K562 (cell line): ENCODE results near the gene CBLC. TPM values are rescaled to one million over a fixed set of nuclear protein-coding genes. Genes with fewer than 3 reads are reported as not detected.

Experiments
- ATAC-seq: fragments of 200-7000 bp; cut with Tn5 transposase; 3 replicates; pipeline ENCODE4 v1.9.1; 2020; ENCODE audit warnings: moderate library complexity
- BruUV-seq: library from RNA; stranded (reverse); fragments of 400-500 nt; replicated peaks from 2 replicates; lab custom pipeline; 2021; lab: Mats Ljungman, UMichigan
- CTCF ChIA-PET: fragments of 300-600 bp; formaldehyde crosslinking; extraction: SDS; loops from one replicate; lab custom pipeline; 2021; ENCODE audit warnings: low intra/inter-chr PET ratio; lab: Yijun Ruan, JAX
- POLR2A ChIA-PET: fragments of 300-600, 350-650 bp; sonication (Branson Sonifier 250); formaldehyde crosslinking; extraction: SDS; loops from one replicate; lab custom pipeline; 2021; ENCODE audit warnings: antibody characterized with exemption, inconsistent platforms; lab: Yijun Ruan, JAX
- DNase-seq, 4 experiments: peaks; one replicate each; pipeline versions ENCODE4 v3.0.0 to v3.0.0-alpha.2; 2011 to 2018; ENCODE audit warnings: low spot score in 3 of 4, mixed read lengths in 3 of 4; ENCODE audit errors: extremely low read depth in 1 of 4
- FAIRE-seq: peaks from 2 replicates; lab custom pipeline; 2011; peaks lifted over from hg19 to GRCh38; lab: Jason Lieb, UNC
- H2AFZ ChIP-seq: 2 replicates; pipeline ENCODE4 v1.6.0; 2011; ENCODE audit warnings: low read depth, low read length, control low read depth, inconsistent platforms
- H3K27ac ChIP-seq: fragments of 200-600 bp; 3 replicates; pipeline ENCODE4 v1.8.0; 2011; ENCODE audit warnings: low read depth, mild to moderate bottlenecking, control low read depth, inconsistent platforms, low read length, moderate library complexity, mixed read lengths; ENCODE audit errors: extremely low read depth
- H3K27me3 ChIP-seq, 2 experiments: fragments of 300-600 bp in 1 of 2; 2 replicates in 1 of 2; 3 replicates in 1 of 2; pipeline versions ENCODE4 v1.6.0 to v1.8.0; 2011; ENCODE audit warnings: inconsistent platforms in 2 of 2, low read length in 2 of 2, mild to moderate bottlenecking in 1 of 2, mixed read lengths in 1 of 2, moderate library complexity in 1 of 2; ENCODE audit not compliant: control insufficient read depth in 2 of 2, insufficient read depth in 2 of 2
- H3K36me3 ChIP-seq: fragments of 300-600 bp; 3 replicates; pipeline ENCODE4 v1.8.0; 2011; ENCODE audit warnings: mild to moderate bottlenecking, low read length, inconsistent platforms; ENCODE audit not compliant: control insufficient read depth, insufficient read depth
- H3K4me1 ChIP-seq, 2 experiments: fragments of 200-600 bp in 1 of 2; replicated peaks in 1 of 2; 2 replicates in 1 of 2; 3 replicates in 1 of 2; pipeline versions ENCODE4 v1.5.1 to v1.8.0; 2011; ENCODE audit warnings: inconsistent platforms in 2 of 2, low read length in 2 of 2, mild to moderate bottlenecking in 1 of 2, mixed read lengths in 1 of 2, moderate library complexity in 1 of 2; ENCODE audit not compliant: control insufficient read depth in 2 of 2, insufficient read depth in 2 of 2
- H3K4me2 ChIP-seq: 2 replicates; pipeline ENCODE4 v1.6.1; 2011; ENCODE audit warnings: low read length, control low read depth, inconsistent platforms, mixed read lengths; ENCODE audit not compliant: insufficient read depth
- H3K4me3 ChIP-seq: fragments of 200-600 bp; sonication (generic), shearing (Covaris generic); 2 replicates; pipeline ENCODE4 v1.5.1; 2016; ENCODE audit warnings: control low read depth, inconsistent platforms
- H3K79me2 ChIP-seq: fragments of 200-600 bp; 3 replicates; pipeline ENCODE4 v1.8.0; 2011; ENCODE audit warnings: low read length, inconsistent platforms; ENCODE audit not compliant: control insufficient read depth, insufficient read depth
- H3K9ac ChIP-seq, 2 experiments: 2 replicates each; pipeline versions ENCODE4 v1.6.0 to v1.6.1; 2011; ENCODE audit warnings: low read depth in 2 of 2, low read length in 2 of 2, control low read depth in 1 of 2, inconsistent platforms in 1 of 2, mild to moderate bottlenecking in 1 of 2, mixed read lengths in 1 of 2; ENCODE audit not compliant: insufficient read depth in 1 of 2
- H3K9me1 ChIP-seq: one replicate; pipeline ENCODE4 v1.6.0; 2011; ENCODE audit warnings: inconsistent platforms, mild to moderate bottlenecking, low read length, moderate library complexity; ENCODE audit not compliant: control insufficient read depth, insufficient read depth
- H3K9me3 ChIP-seq: replicated peaks from 2 replicates; pipeline ENCODE4 v1.5.1; 2011; ENCODE audit warnings: low read depth, low read length, inconsistent platforms; ENCODE audit not compliant: control insufficient read depth, insufficient read depth
- H4K20me1 ChIP-seq: replicated peaks from 2 replicates; pipeline ENCODE4 v1.6.1; 2011; ENCODE audit warnings: low read length, inconsistent platforms, mixed read lengths; ENCODE audit not compliant: control insufficient read depth, insufficient read depth
- CCAR2 ChIP-seq: fragments of 200-400 bp; formaldehyde crosslinking; IDR thresholded peaks from 2 replicates; pipeline ENCODE4 v1.6.1; 2017; ENCODE audit warnings: mild to moderate bottlenecking, low read depth, low read length
- EGR1 ChIP-seq: fragments of 450-650 bp; conservative IDR thresholded peaks from 2 replicates; pipeline ENCODE4 v1.6.1; 2017; ENCODE audit warnings: mild to moderate bottlenecking
- HDGF ChIP-seq: fragments of 450-650 bp; IDR thresholded peaks from 2 replicates; pipeline ENCODE4 v1.6.1; 2016
- NR3C1 ChIP-seq: sonication (generic); formaldehyde crosslinking; IDR thresholded peaks from 2 replicates; pipeline ENCODE4 v1.8.1; 2022; ENCODE audit warnings: missing genetic modification reagents
- ZNF316 ChIP-seq: fragments of 450-650 bp; IDR thresholded peaks from 2 replicates; pipeline ENCODE4 v1.6.1; 2016
- WGBS: fragments of 100-300 bp; shearing (Covaris generic); methylation state at CpG from one replicate; pipeline ENCODE4 v1.1.6; 2016; ENCODE audit warnings: low coverage, mixed read lengths; ENCODE audit not compliant: insufficient coverage; ENCODE audit errors: missing lambda C conversion rate; 5-methylcytosine and 5-hydroxymethylcytosine counted together
- in situ Hi-C: fragments of 300-500 bp; cut with MboI; formaldehyde crosslinking; loops from 4 replicates; pipeline ENCODE4 v1.15.0; 2018; ENCODE audit warnings: inconsistent platforms, mixed read lengths
- intact Hi-C: fragments of 100-400 bp; cut with micrococcal nuclease; formaldehyde crosslinking; loops from 2 replicates; pipeline ENCODE4 v1.14.2; 2022
- polyA plus RNA-seq, 8 experiments: library from polyadenylated mRNA; depleted of rRNA in 4 of 8; stranded (reverse) in 5 of 8; unstranded in 3 of 8; fragments of >200 nt; fragmentation: Nextera tagmentation in 2 of 8; fragmentation: Illumina TruSeq in 1 of 8; extraction: Ambion mirVana in 2 of 8; extraction: Trizol in 1 of 8; gene quantifications; 2 replicates each; pipeline versions ENCODE4 v1.2.1 to v1.2.3, GENCODE V29; 2011 to 2014; ENCODE audit warnings: inconsistent platforms in 1 of 8, missing spikeins in 1 of 8
- total RNA-seq, 7 experiments: library from RNA; depleted of rRNA in 6 of 7; stranded (reverse); fragments of >200 nt in 6 of 7; fragmentation: Illumina TruSeq in 2 of 7; extraction: Trizol in 2 of 7; gene quantifications; 2 replicates each; pipeline versions ENCODE4 v1.2.1 to v1.2.3, GENCODE V29; 2011 to 2021; ENCODE audit warnings: low replicate concordance in 1 of 7
- TF ChIP-seq, protein P1 (sequence below), 3 experiments: IDR thresholded peaks in 2 of 3; conservative IDR thresholded peaks in 1 of 3; 2 replicates each; pipeline ENCODE4 v1.5.1; 2011 to 2012; ENCODE audit warnings: low read length in 3 of 3, mild to moderate bottlenecking in 3 of 3, control low read depth in 2 of 3, improper control_type of control experiment in 1 of 3, inconsistent platforms in 1 of 3, low read depth in 1 of 3, mixed read lengths in 1 of 3, moderate library complexity in 1 of 3; ENCODE audit not compliant: insufficient read depth in 2 of 3

The CBLC gene
- total and polyA plus RNA-seq, 9 of the 15 experiments (the other 6 are each of a cell fraction or from before 2014, with no cell fraction given): 0.09 TPM; not detected in 8

DNA sequence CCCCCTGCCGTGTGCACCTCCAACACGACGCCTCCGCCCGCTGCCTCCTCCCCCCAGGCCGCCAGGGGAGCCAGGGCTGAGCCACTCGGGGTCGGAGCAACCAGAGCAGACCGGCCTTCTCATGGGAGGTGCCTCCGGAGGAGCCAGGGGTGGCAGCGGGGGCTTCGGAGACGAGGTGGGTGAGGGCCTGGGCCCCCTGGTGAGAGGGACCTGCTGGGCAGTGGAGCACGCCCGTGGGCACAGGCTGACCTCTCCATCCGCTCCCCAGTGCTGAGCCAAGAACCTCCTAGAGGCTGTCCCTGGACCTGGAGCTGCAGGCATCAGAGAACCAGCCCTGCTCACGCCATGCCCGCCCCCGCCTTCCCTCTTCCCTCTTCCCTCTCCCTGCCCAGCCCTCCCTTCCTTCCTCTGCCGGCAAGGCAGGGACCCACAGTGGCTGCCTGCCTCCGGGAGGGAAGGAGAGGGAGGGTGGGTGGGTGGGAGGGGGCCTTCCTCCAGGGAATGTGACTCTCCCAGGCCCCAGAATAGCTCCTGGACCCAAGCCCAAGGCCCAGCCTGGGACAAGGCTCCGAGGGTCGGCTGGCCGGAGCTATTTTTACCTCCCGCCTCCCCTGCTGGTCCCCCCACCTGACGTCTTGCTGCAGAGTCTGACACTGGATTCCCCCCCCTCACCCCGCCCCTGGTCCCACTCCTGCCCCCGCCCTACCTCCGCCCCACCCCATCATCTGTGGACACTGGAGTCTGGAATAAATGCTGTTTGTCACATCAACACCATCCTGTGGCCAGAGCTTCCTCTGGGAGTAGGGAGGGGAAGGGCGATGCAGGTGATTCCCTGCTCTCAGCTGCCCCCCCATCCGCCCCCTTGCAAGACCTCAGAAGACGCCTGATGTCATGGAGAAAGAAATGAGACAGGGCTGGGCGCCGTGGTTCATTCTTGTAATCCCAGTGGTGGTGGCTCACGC lies 43.2 kb downstream of the CBLC start:
- Histone ChIP-seq H3K9ac (no peak overlapping the region), H3K9me3 (no peaks in the 10 kb centered on the region), H3K79me2 (no peaks in the 10 kb centered on the region), H3K4me2 (no peak overlapping the region), H4K20me1 (no peaks in the 10 kb centered on the region; the same call in 1 of the 2 replicates), H3K27me3 (peaks cover 35 to 54% of the 10 kb centered on the region in 2 experiments; a peak in 4 of 5 replicates), H2AFZ (no peak overlapping the region), H3K36me3 (no peaks in the 10 kb centered on the region), H3K4me1 (peaks cover 0 to 20% of the 10 kb centered on the region in 2 experiments; a peak in 2 of 5 replicates), H3K27ac (no peak overlapping the region), H3K4me3 (no peak overlapping the region), H3K9me1 (no peaks in the 10 kb centered on the region)
- TF ChIP-seq, protein P1, sequence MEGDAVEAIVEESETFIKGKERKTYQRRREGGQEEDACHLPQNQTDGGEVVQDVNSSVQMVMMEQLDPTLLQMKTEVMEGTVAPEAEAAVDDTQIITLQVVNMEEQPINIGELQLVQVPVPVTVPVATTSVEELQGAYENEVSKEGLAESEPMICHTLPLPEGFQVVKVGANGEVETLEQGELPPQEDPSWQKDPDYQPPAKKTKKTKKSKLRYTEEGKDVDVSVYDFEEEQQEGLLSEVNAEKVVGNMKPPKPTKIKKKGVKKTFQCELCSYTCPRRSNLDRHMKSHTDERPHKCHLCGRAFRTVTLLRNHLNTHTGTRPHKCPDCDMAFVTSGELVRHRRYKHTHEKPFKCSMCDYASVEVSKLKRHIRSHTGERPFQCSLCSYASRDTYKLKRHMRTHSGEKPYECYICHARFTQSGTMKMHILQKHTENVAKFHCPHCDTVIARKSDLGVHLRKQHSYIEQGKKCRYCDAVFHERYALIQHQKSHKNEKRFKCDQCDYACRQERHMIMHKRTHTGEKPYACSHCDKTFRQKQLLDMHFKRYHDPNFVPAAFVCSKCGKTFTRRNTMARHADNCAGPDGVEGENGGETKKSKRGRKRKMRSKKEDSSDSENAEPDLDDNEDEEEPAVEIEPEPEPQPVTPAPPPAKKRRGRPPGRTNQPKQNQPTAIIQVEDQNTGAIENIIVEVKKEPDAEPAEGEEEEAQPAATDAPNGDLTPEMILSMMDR (IDR thresholded peaks at IDR 0.05 in 2 of 3, conservative IDR thresholded peaks at IDR 0.05 in 1 of 3; ENCODE audit: insufficient read depth in 2 of 3, low read depth in 1 of 3, low read length in 3 of 3): 0 out of 6 replicates have a peak, but pooled peaks of 1 of the 3 experiments have one; percentile 6
- TF ChIP-seq NR3C1 (no peak), ZNF316 (no peak), HDGF (no peak), CCAR2 (no peak), EGR1 (peak; percentile 64)
- CTCF ChIA-PET: no interaction called here
- POLR2A ChIA-PET: interaction anchor here (1.3 to 1.8 kb wide), 2 partner anchors 10 to 12 kb away, joined by 5 to 7 read pairs; no protein-coding TSS in a partner anchor
- no peak for FAIRE-seq
- peak in 3 of 4 experiments; percentile 12 to 32 (median 32) for DNase-seq
- no TSS peak for BruUV-seq
- ATAC-seq: peak; percentile 60
- in situ Hi-C loops: no loop called here
- WGBS: 13% methylated on average over 19 of the region's 35 CpGs
- intact Hi-C loops: no loop called here
